WTC11 (cell line): ENCODE data around the gene ZNHIT2.

ENCODE experiments used
- CREB1 ChIP-seq: sonication (generic); formaldehyde crosslinking; IDR thresholded peaks from 2 replicates; pipeline ENCODE4 v1.8.0; 2023; ENCODE audit warnings: mild to moderate bottlenecking, missing genetic modification reagents
- CTCF ChIP-seq: fragments of 200-600 bp; IDR thresholded peaks from 2 replicates; pipeline ENCODE4 v1.8.0; 2022; ENCODE audit warnings: antibody characterized with exemption

- TF ChIP-seq CTCF (no peak), CREB1 (CRISPR knock-in tag) (no peak)
Measured at GRCh38 chr11:65072631-65072966, 44.9 kb downstream of the ZNHIT2 start.
